GM19025 (cell line): ENCODE measurements around the gene TCEA3.

ENCODE experiments used
- ATAC-seq: cut with Tn5 transposase; IDR thresholded peaks from one replicate; pipeline ENCODE4 v1.9.1; 2021; ENCODE audit warnings: mild to moderate bottlenecking, low read depth, moderate library complexity; ENCODE audit not compliant: unreplicated experiment

The TCEA3 gene

DNA sequence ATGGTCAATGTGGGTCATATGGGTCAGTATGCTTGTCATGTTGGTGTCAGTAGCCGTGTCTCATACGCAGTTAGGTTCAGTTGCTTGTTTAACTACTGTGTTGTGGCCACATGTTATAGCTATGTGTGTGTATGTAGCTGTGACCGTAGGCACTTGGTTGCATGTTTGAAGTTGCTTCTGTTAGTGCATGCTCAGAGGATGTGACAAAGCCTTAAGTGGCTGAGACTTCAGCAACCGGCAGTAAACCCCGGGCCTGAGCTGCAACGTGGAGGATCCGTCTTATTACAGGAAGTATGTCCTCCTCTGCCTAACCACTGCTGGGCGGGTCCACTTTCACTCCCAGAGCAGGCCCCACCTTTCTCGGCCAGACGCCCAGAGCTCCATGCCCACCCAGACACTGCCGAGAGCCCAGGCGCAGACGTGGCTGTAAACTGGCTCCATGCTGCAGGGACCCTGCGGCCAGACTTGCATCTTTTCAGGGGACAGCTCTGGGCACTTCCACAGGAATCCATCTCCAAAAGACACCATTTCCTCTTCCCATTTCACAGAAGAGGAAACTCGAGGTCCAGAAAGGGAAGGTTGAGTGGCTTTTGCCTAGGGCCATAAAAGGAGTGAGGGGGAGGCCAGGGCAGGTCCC is 2.2 kb downstream of the TCEA3 start:
- no peak for ATAC-seq

DNA sequence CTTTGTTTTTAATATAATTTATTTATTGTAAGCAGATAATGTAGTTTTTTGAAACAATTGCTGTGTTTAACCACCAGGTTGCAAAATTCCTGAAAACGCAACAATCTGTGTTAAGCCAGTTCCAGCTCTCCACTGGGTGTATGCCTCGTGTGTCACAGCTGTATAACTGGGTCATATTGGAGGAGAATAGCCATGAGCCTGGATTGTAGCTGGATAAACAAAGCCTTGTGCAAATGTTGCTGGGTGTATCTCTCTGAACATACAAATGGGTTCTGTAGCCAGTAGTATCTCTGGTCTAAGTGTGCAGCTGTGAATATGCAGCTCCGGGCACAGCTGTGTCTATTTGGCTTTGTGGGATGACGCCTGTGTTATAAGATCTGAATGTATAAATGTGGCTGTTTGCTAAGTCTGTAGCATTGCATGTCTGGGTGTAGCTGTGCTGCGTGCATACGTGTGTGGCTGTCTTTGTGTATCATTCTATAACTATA is 2.8 kb downstream of the TCEA3 start:
- no peak for ATAC-seq

GRCh38 chr1:23421343-23421742 is 3.2 kb downstream of the TCEA3 start:
- no peak for ATAC-seq

DNA sequence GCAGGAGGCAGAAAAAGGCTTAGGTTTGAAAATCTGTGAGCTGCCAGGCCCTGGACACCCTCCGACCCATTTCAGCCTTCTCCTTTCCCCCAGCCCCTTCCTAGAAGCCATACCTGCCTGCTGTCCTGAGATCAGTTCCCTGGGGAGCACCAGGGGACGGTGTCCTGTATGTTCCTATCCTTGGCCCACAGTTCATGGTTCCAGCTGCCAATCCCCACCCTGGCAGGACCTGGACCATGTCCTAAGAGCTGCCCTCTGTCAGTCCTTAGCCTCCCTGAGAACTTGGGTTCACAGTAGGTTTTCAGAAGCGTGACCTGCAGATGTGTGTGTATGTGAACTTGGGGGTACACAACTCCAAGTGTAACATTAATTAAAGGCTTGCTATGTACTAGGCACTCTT is 3.8 kb downstream of the TCEA3 start:
- ATAC-seq: no peak

DNA sequence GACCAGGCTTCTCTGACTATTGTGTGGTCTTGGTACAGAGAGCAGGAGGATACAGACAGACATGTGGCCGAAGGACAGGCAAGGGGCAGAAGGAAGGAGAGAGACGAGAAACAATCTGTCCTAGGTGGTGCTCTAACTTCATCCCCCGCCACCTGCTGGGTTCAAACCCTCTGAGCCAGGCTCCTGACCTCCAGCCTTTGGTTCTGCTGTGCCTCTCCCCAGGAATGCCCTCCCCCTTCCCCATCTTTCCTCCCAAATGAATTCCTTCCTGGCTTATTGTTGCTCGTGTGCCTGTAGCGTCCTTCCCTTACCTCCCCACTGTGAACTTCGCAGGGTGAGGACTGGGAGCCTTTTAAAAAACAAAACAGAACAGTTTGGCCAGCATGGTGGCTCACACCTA is 5.4 kb downstream of the TCEA3 start:
- ATAC-seq: no peak

GRCh38 chr1:23417570-23417969 is 7.0 kb downstream of the TCEA3 start:
- no peak for ATAC-seq

- no peak for ATAC-seq
Observed at GRCh38 chr1:23416964-23417363, 7.6 kb downstream of the TCEA3 start.

GRCh38 chr1:23408797-23409290 is 15.7 kb downstream of the TCEA3 start:
- ATAC-seq: no peak

GRCh38 chr1:23407016-23407630 is 17.4 kb downstream of the TCEA3 start:
- ATAC-seq: no peak

DNA sequence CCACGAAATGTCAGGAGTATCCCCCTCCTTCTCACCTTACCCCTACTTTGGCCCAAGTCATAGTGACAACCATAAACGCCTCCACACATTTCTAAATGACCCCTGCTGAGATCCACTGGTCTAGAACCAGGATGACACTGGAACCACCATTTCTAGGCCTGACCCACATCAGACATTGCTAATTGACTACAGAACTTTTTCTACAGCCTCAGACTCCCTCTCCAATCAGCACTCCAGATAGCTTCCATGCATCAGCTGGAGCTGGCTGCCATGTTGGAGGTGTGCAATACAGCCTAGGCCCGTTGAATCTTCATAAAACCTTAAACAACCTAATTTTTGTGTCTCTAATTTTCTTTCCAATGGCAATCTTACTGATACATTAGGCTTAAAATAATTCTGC is 18.6 kb downstream of the TCEA3 start:
- no peak for ATAC-seq

GRCh38 chr1:23403735-23404486 is 20.6 kb downstream of the TCEA3 start:
- no peak for ATAC-seq

DNA sequence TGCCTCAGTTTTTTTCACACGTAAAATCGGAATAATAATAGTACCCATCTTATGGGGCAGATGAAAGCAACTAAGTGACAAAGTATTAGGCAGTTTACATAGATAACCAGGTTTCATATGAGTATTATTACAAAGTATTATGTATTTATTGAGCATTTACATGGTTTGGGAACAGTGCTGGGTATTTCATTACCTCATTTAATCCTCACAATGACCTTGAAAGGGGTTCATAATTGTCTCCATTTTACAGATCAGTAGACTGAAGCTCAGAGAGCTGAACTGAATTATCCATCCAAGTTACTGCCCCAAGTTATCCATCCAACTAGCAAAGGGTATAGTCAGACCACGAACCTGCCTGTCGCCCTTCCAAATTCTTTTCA is 21.2 kb downstream of the TCEA3 start:
- no peak for ATAC-seq

DNA sequence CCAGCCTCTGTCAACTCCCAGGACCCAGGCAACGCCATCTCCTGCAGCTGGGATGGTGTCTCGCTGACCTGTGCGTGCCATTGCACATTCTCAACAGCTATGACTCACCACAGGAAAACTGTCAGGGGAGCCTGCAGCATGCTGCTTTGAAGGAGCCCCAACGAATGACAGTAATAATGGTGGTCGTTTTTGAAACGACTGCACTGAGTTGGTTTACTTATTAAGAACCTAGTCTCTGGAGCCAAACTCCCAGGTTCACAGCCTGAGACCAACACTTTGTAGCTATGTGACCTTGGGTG is 21.6 kb downstream of the TCEA3 start:
- ATAC-seq: no peak

DNA sequence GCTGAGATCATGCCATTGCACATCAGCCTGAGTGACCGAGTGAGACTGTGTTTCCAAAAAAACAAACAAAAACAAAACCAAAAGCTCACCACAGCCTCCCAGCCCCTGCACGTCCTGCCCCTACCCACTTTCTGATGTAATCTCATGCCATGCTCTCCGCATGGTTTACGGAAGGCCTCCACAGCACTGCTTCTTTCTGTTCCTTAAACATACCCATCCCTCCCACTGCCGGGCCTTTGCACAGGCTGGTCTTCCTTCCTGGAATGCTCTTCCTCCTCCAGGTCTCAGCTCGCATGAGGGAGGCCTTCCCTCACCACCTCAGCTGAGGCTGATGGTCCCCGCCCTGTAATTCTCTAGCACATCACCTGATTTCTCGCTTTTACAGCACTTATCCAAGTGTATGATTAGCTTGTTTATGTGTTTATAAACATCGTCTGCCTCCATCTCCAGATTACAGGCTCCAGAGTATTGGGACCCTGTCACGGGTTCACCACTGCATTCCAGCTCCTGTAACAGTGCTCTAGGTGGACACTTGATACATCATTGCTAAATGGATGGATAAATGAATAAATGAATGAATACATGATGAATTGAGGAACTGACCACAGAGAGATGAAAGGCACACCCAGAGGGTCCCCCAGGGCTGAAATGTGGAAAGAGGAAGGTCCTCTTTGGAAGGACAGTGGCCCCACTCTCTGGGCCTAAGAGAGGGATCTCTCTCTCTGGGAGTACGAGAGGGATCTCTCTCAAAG is 22.1 kb downstream of the TCEA3 start:
- ATAC-seq: no peak

- no peak for ATAC-seq
Observed at GRCh38 chr1:23401313-23401712, 23.2 kb downstream of the TCEA3 start.

DNA sequence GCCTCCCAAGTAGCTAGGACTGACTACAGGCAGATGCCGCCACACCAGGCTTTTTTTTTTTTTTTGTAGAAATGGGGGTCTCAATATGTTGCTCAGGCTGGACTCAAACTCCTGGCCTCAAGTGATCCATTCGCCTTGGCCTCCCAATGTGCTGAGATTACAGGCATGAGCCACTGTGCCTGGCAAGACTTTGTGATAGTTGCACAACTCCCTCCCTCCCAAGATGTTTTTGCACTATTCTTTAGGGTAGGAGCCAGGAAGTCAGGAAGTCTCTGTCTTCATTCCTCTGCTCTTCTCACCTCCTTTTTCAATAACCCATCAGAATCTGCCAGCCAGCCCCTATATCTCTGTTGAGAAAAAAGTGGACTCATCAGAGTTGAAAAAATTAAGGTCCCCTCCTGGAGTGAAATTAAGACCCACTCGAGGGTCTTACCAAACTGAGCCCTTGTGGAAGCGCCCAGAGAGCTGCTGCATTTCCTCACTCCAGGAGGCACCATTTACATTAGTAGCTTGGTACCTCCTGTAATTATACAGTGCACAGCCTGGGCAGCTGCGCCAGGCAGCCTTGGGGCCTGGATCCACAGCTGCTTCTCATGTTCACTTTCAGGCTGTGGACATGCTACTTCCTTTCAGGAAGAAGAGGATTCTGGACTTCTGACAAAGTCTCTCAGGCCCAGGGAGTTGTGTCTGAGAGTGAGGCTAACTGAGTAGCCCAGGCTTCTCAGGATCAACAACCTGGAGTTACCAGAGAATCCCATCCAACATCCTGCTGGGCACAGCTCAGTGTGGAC is 24.0 kb downstream of the TCEA3 start:
- no peak for ATAC-seq

- ATAC-seq: no peak
Observed at GRCh38 chr1:23399229-23399628, 25.3 kb downstream of the TCEA3 start.

- no peak for ATAC-seq
Observed at GRCh38 chr1:23397908-23398307, 26.6 kb downstream of the TCEA3 start.

GRCh38 chr1:23396380-23396779 is 28.2 kb downstream of the TCEA3 start:
- ATAC-seq: no peak

DNA sequence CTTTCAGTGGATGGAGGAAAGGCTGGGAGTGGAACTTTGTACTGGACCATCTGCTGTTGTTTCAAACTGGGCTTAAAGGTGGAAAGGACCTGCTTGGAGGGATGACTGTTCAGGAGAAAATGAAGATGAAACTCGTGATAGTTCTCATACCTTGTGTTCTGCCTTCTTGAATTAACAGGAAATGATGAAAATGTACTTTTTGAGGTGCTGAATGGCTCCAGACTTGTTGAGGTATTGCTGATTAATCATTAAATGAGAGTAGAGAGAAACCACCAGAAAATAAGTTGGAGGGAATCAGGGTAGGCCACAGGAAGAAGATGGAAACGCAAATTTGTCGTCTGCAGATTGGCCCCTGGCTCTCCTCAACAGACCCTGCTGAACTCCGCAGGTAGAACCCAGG is 28.7 kb downstream of the TCEA3 start:
- ATAC-seq: no peak
